ENCODE results near the gene HMX1. TPM values are rescaled to one million over a fixed set of nuclear protein-coding genes. Genes with fewer than 3 reads are reported as not detected.

Gene HMX1
- total RNA-seq, 1 donor from 2014 or later = not detected

- H3K27me3 ChIP-seq = no peaks in the 10 kb centered on the region
- no peak for TF ChIP-seq CTCF (IDR thresholded peaks at IDR 0.05)
- no peaks in the 10 kb centered on the region for H3K36me3 ChIP-seq
- H3K9me3 ChIP-seq = no peaks in the 10 kb centered on the region
- peak in 1 of 2 donors; percentile 48 for DNase-seq (ENCODE audit: low spot score in 2 of 2)
- no peak overlapping the region for H3K4me3 ChIP-seq
- no peaks in the 10 kb centered on the region for H3K4me1 ChIP-seq
- no peak overlapping the region for H3K27ac ChIP-seq
- intact Hi-C loops (cut with DNase I) = no loop called here
These were observed 34.9 kb downstream of the HMX1 start for GRCh38 chr4:8836664-8837171.

GRCh38 chr4:8835521-8836365 lies 35.9 kb downstream of the HMX1 start:
- peak in 1 of 2 donors; percentile 55 for DNase-seq (ENCODE audit: low spot score in 2 of 2)
- no peak for TF ChIP-seq CTCF (IDR thresholded peaks at IDR 0.05)
- H3K27ac ChIP-seq = no peak overlapping the region
- no peaks in the 10 kb centered on the region for H3K9me3 ChIP-seq
- no peaks in the 10 kb centered on the region for H3K27me3 ChIP-seq
- no peak overlapping the region for H3K4me3 ChIP-seq
- intact Hi-C loops (cut with DNase I) = no loop called here
- H3K36me3 ChIP-seq = no peaks in the 10 kb centered on the region
- no peaks in the 10 kb centered on the region for H3K4me1 ChIP-seq

- Histone ChIP-seq H3K4me3 (no peak overlapping the region), H3K9me3 (no peaks in the 10 kb centered on the region), H3K27me3 (no peaks in the 10 kb centered on the region), H3K36me3 (no peaks in the 10 kb centered on the region), H3K4me1 (no peaks in the 10 kb centered on the region), H3K27ac (no peak overlapping the region)
- peak in 1 of 2 donors; percentile 58 for DNase-seq (ENCODE audit: low spot score in 2 of 2)
- TF ChIP-seq CTCF (IDR thresholded peaks at IDR 0.05) = no peak
- intact Hi-C loops (cut with DNase I) = no loop called here
These were observed 36.9 kb downstream of the HMX1 start for GRCh38 chr4:8834681-8835220.

DNA sequence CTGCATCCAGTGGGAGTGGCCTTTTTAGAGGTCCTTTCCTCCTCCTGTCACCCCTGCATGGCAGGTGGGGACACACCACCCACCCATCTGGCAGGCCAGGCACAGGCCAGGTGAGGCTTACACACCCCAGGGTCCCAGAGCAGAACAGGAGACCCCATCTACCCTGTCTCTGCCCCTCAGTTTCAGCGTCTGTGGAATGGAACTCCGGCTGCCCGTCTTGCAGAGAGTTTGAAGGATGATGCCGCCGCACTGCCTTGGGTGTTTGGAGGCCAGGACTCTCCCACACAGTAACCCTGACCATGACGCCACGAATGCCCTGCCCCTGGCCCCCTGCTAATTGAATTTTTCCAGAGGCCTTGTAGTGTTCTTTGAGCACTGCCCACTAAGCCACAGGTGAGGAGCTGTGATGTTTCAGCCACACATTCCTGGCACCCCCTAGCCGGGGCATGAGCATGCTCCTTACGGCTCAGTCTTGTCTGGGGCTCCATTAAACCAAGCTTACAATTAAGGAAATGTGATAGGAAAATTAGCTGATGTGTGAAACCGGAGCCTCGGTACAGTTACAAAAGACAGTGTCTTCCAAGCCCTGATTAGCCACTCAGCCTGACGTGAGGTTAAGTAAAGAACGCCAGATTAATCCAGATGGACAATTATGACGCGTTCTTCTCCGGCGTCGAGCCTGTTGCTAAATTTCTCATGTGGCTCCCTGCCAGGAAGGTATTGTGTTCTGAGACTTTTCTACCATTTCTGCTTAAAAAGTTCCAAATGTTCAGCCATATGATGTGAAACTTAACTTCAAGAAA lies 39.3 kb downstream of the HMX1 start:
- H3K27ac ChIP-seq = no peak overlapping the region
- no peak for TF ChIP-seq CTCF (IDR thresholded peaks at IDR 0.05)
- no peaks in the 10 kb centered on the region for H3K36me3 ChIP-seq
- peaks cover 0 to 4% of the 10 kb centered on the region in 2 donors for H3K9me3 ChIP-seq
- no peaks in the 10 kb centered on the region for H3K27me3 ChIP-seq
- intact Hi-C loops (cut with DNase I) = no loop called here
- H3K4me1 ChIP-seq = no peaks in the 10 kb centered on the region
- DNase-seq (ENCODE audit: low spot score in 2 of 2) = peak in 1 of 2 donors; percentile 39
- no peak overlapping the region for H3K4me3 ChIP-seq

DNA sequence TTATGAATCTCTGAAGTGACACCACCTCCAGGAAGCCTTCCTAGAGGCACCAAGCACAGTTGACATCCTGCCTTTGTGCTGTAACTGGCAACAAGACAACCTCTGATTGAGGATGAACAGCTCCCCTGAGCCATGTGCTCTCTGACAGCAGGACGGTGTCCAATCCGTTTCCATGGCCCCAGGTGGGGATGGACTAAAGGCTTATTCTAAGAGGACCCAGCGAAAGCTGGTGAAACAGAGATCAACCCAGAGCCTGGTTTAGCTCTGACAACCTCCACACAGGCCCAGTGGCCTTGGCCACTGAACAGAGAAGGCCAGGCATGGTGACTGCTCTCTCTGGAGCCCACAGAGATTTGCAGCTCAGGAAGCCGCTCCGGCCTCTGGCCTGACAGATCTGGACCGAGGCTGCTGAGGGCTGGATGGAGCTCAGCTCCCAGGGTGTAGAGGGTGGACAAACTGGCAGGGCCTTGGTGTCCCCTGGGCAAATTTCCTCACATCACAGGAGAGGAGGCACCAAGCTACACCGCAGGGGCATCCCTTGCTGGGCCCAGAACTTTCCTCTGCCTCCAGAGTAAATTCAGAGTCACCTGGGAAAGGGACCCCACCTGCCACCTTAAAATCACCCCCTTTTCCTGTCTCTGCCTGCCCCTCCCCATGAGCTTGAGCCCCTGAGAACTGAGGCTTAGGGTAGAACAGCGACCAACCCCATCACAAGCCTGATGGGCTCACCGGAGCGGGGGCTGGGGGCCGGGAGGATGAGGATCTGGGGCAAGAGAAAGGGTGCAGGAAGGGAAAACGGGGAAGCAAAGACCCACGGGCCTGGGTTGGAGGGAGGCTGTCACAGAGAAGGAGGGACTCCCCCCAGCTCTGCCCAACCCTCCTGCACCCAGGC lies 40.2 kb downstream of the HMX1 start:
- intact Hi-C loops (cut with DNase I) = no loop called here

More for the DNA sequence above, 40.2 kb downstream of the HMX1 start:
- Histone ChIP-seq H3K27me3 (no peaks in the 10 kb centered on the region), H3K4me3 (no peak overlapping the region), H3K4me1 (no peaks in the 10 kb centered on the region), H3K27ac (no peak overlapping the region), H3K9me3 (peaks cover 0 to 4% of the 10 kb centered on the region in 2 donors), H3K36me3 (no peaks in the 10 kb centered on the region)
- TF ChIP-seq CTCF (IDR thresholded peaks at IDR 0.05) = no peak
- DNase-seq (ENCODE audit: low spot score in 2 of 2) = peak in 1 of 2 donors; percentile 57

All from ascending aorta (tissue), 2 donors.